ENCODE data around the gene STUM.
A peak's percentile ranks its signal among the peaks of the same experiment; 100 is the strongest.
"Not testable (repeated sequence)": the region's sequence is repeated elsewhere in the genome, so short reads cannot be mapped to it uniquely, and the experiment has no call there.

Gene STUM

GRCh38 chr1:226605318-226605950 lies 56.9 kb downstream of the STUM start:
- no peak for DNase-seq (ENCODE audit: low read depth)

DNA sequence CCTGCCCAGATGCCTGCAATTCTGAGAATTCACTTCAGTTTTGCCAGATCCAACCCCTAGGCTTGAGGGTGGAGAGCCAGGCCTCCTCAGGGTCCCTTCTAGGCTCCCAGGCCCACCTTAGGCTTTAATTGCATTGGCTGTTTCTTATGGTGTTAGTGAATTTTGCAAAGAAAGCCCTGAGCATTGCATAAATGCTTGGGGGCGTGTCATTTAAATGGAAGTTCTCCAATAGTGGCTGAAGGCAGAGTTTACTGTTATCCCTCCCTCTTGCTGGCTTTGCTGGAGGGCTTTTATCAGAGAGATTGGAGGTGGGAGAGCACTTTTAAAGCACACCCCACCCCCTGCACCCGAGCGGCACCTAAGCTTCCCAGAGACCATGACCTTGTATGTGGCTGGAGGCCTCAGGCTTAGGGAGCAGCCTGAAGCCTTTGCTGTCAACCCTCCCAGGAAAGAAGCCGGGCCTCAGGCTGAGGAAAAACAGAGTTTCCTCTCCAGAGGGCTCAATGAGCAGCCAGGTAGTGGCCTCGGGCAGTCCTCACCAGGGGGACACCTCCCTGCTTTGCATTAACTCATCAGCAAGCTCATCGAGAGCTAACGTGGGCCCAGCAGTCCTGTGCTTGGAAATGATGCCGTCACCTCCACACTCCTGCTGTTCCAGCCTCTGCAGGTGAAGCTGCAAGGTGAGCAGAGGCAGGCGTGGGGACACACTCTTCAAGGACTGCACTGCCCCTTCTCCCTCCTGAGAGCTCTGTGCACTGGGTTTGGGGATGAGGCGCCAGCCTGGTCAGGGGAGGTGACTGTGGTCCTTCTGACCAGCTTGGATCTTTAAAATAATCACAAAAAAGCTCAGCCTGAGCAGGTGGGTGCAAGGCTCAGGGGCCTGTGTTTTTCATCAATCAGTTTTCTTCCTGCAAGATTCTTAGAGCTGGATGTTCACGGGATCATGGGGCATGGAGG lies 58.0 kb downstream of the STUM start:
- no peak for DNase-seq (ENCODE audit: low read depth)

- no peak for DNase-seq (ENCODE audit: low read depth)
Measured at GRCh38 chr1:226607268-226607660, 58.7 kb downstream of the STUM start.

GRCh38 chr1:226607821-226608220 lies 59.3 kb downstream of the STUM start:
- no peak for DNase-seq (ENCODE audit: low read depth)

DNA sequence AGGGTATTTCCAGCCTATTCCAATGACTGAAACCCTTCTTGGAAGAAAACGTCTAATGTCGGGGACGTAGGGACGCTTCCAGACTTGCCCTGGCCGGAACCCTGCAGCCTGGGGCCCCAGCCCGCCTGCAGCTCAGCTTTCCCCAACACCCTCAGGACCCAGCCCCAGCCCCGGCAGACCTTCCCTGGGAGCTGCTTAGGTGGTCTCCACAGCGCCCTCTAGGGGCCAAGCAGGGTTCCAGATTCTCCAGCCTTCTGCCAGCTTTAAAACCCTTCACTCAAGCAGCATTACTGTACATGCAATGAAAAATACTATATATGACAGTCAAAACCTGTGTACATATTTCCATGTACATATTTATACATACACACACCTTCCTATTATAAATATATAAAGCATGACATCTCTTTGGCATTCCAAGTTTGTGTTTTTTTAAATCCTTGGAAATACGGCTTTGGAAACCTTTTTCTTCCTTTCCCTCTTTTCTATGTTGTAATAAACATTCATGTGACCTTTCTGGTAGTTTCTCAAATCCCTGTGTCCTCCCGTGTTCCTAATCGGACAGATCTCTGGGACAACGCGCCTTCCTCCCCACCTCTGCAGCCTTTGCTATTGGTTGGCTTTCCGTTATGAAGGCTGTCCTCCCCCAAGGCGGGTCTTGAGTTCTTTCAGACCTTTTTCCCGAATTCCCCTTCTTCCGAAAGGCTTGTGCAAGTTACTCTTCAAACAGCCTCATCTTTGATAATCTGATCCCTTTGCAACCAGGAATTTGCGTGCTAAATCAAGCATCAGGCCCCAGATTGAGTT lies 60.3 kb downstream of the STUM start:
- peak; percentile 64 for DNase-seq (ENCODE audit: low read depth)

- no peak for DNase-seq (ENCODE audit: low read depth)
Measured at GRCh38 chr1:226609836-226610455, 61.4 kb downstream of the STUM start.

DNA sequence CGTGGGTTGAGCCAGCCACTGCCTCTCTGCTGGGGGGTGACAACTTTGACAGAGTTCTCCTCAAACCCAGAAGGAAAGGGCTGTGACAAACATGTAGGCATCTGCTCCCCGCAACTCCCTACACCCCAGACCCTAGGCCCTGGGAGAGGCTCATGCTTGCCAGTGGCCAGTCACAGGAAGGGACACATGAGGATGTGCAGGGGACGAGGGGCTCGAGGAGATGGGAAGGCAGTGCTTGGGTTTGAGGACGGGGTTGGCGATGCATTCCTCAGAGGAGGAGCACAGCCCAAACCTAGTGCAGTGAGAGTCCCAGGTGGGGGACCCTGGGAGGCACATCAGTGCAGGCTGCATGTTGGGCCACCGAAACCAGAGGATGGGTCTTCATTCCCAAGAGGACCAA lies 62.1 kb downstream of the STUM start:
- no peak for DNase-seq (ENCODE audit: low read depth)

DNA sequence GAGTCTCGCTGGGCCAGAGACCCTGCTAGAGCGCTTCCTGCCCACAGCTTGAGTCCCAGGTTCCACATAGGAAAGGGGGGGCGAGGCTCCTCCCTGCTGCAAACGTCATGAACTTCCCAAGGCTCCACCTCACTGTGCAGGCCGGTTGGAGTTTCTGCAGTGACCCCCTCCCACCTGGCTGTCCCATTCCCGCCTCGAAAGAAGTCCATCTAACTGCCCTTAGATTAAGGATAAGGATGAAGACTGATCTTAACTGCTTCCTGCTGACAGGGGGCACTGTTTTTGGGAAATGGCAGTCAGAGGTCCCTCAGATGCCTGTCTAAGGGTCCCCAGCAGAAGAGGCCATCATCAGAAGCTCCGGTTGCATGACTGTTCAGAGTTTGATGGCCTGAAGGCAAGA lies 62.7 kb downstream of the STUM start:
- DNase-seq (ENCODE audit: low read depth), result no peak

DNA sequence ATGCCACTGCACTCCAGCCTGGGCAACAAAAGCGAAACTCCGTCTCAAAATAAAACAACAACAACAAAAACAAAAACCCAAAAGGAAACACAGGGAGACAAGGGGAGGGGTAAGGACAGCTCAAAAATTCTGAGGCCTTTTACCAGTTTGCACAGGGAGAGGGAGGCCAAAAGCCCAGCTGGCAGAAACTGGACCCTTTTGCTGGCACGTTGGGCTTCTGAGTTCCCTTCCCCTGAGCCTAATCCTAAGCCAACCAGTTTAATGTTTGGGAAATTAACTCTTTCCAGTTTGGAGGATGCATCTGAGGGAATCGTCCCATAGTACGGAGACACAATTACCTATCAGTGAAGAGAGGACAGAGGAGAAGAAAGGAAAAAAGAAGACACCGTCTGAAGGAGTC lies 63.4 kb downstream of the STUM start:
- not testable (repeated sequence) for DNase-seq (ENCODE audit: low read depth)

DNA sequence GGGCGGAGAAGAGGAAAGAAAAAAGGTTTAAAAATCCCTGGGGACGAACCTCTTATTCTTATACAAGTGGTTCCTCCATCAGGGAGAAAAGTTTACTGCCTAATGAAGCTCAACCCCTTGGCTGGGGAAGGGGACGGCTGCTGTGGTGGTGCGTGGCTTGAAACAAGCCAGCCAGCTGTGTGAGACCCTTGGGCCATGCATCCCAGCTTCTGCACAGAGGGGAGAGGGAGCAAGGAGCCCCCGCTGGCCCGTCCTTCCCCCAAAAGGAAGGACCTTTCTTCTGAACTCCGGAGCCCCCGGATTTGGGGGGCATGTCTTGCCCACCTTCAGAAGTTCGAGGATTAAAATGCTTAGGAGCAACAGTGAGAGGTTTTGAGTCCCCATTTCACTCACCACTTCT lies 67.3 kb downstream of the STUM start:
- DNase-seq (ENCODE audit: low read depth), result no peak

DNA sequence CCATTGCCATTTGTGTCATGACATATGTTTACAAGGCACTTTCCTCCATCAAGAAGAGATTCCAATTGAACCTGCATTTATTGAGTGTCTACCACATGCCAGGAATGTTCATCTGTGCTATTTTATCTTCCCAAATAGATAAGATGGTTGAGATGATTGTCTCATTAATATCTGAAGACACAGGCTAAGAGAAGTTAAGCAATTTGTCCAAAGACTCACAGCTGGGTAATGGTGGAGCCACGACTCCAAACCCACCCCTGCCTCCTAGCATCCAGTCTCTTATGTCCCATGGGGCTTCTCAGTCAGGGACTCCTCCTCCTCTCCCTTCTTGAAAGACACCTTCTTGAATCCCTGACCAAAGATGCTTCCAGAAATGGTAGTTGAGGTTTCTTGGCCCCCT lies 68.1 kb downstream of the STUM start:
- no peak for DNase-seq (ENCODE audit: low read depth)

DNA sequence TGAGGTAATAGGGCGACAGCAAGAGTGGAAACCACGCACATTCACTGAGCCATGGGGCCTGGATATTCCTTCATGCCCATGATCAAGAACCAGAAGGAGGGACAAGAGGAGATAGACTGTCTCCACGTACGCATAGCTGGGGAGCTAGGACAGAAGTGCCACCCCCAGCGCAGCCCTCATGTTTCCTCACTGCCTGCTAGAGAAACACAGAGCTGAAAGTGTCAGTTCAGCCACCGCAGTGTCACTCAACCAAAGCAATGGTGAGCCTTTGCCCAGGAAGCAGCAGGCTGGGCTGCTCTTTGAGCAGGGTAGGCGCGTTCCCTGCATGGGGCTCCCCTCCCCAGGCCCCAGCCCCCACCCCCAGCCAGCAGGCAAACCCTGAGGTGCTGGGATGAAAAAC lies 68.5 kb downstream of the STUM start:
- DNase-seq (ENCODE audit: low read depth), result no peak

GRCh38 chr1:226617719-226618118 lies 69.2 kb downstream of the STUM start:
- DNase-seq (ENCODE audit: low read depth), result not testable (repeated sequence)

DNA sequence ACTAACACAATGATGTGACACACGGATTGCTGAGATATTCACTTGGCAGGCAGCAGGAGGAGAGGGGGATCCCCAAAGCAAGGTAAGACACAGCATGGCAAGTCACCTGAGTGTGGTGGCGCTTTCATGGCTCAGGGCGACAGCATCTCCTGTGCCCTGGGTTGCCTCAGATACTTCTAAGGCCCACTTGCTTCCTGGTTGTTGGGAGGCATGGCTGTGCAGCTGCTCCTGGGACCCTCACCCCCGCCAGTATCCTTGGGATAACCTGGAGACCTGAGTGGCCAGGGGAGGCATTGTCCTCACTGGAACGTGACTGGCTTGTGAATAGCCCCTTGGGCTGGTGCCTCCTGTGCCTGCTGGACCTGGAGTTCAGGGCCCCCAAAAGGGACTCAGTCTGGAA lies 69.8 kb downstream of the STUM start:
- no peak for DNase-seq (ENCODE audit: low read depth)

DNA sequence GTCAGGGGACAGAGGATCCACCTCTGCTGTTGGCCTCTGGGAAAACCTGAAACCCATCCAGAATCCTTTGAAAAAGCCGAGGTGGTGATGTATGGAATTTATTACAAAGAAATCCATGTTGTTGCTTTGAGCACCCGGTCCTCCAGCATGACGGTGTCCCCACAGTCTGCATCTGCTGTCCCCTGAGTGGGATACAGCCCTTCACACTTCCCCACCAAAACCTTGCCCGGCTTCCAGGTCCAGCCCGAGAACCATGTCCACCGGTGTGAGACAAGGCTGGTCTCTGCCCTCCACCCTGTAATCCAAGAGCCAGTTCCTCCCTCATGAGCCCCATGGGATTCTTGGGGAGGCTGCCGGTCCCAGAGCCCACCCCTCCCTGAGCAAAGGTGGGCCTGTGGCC lies 70.5 kb downstream of the STUM start:
- no peak for DNase-seq (ENCODE audit: low read depth)

- DNase-seq (ENCODE audit: low read depth), result no peak
Measured at GRCh38 chr1:226622012-226622411, 73.4 kb downstream of the STUM start.

DNA sequence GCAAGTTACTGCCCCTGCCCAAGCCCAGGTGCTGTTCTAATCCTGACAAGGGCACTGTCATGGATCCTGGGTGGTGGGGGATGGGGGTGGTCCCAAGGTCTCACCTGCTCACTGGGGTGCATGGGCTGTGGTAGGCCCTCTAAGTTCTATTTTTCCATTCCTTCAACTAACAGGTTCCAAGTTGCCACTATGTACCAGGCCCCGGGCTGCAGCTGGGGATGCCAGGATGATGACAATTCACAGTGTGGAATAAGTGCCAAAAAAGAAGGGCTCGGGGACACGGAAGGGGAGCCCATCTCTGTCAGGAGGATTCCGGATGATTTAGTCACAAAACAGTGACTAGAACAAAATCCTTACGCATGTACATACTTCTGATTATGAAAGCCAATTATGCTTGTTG lies 76.0 kb downstream of the STUM start:
- no peak for DNase-seq (ENCODE audit: low read depth)

- DNase-seq (ENCODE audit: low read depth), result no peak
Measured at GRCh38 chr1:226625326-226625725, 76.8 kb downstream of the STUM start.

DNA sequence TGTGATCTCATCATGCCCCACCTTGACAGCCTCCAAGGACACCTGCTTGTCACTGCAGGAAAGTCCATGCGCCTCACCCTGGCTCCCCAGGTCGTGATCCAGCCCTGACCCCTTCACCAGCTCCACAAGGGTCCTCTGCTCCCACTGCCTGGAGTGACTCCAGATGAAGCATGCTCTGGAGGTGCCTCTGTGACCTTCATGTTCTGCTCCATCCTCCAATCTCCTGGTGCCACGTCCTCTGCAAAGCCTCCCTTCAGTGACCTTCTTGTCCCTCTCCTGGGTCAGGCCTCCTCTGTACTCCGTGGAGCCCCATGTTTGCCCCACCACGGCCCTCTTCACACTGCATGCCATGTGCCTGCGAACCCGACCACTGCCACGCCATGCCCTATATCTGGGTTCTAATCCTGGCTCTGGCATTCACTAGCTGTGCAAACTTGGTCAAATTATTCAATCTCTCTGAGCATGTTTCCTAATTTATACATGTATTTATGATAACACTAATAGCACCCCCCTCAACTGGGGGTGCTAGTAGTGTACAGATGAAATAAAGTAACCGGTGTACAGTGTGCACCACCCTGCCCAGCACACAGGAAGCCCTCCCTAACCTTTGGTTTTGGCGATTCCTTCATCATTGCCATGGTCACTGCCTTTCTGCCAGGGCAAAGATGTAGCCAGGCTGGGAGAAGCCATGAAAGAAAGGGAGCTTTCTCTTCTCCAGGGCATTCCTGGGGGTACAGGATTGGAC lies 77.4 kb downstream of the STUM start:
- no peak for DNase-seq (ENCODE audit: low read depth)

DNA sequence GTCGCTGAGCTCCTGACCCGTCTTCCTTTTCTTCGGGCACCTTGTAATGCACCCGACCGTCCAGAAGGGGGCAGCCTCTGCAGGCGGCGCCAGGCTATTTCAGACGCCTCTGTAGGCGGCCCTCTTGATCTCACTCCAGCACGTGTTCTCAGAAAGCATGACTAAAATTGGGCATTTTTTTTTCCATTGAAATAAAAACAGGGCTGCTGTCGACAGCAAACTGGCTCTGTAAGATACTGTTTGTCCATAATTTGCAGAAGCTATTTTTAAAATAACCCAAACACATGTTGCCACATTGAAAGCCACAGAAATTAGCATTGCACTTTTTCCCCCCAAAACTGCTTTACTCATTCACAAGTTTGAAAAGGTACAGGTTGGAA lies 78.0 kb downstream of the STUM start:
- peak; percentile 82 for DNase-seq (ENCODE audit: low read depth)

- no peak for DNase-seq (ENCODE audit: low read depth)
Measured at GRCh38 chr1:226627050-226627755, 78.6 kb downstream of the STUM start.
